H9 (cell line): ENCODE data around the gene LILRA5. TPM values are rescaled to one million over a fixed set of nuclear protein-coding genes. Genes with fewer than 3 reads are reported as not detected.

ENCODE experiments used
- DNase-seq: peaks from one replicate; pipeline ENCODE4 v3.0.0-alpha.2; 2017
- H2AFZ ChIP-seq: one replicate; pipeline ENCODE4 v1.6.1; 2013; ENCODE audit warnings: mild to moderate bottlenecking, low read length, control low read depth, moderate library complexity
- H2AK5ac ChIP-seq: 2 replicates; pipeline ENCODE4 v1.6.1; 2013; ENCODE audit warnings: low read length, control low read depth, mixed read lengths; ENCODE audit not compliant: insufficient read length
- H2BK120ac ChIP-seq: one replicate; pipeline ENCODE4 v1.6.1; 2013; ENCODE audit warnings: low read depth, mild to moderate bottlenecking, low read length, control low read depth, inconsistent platforms; ENCODE audit not compliant: poor library complexity, severe bottlenecking
- H2BK12ac ChIP-seq: 2 replicates; pipeline ENCODE4 v1.6.1; 2013; ENCODE audit warnings: low read length, control low read depth, mixed read lengths, low read depth; ENCODE audit not compliant: insufficient read length
- H2BK15ac ChIP-seq: 2 replicates; pipeline ENCODE4 v1.6.1; 2013; ENCODE audit warnings: low read depth, low read length, control low read depth
- H2BK20ac ChIP-seq: one replicate; pipeline ENCODE4 v1.6.1; 2013; ENCODE audit warnings: low read depth, mild to moderate bottlenecking, low read length, control low read depth, inconsistent platforms; ENCODE audit not compliant: poor library complexity, severe bottlenecking
- H2BK5ac ChIP-seq: 2 replicates; pipeline ENCODE4 v1.6.1; 2013; ENCODE audit warnings: low read length, control low read depth, mixed read lengths; ENCODE audit not compliant: insufficient read length
- H3K14ac ChIP-seq: 2 replicates; pipeline ENCODE4 v1.6.1; 2013; ENCODE audit warnings: low read length, control low read depth; ENCODE audit not compliant: insufficient read depth
- H3K18ac ChIP-seq: 2 replicates; pipeline ENCODE4 v1.6.1; 2013; ENCODE audit warnings: low read depth, mild to moderate bottlenecking, mixed read lengths, low read length, control low read depth; ENCODE audit not compliant: insufficient read length
- H3K23ac ChIP-seq: 2 replicates; pipeline ENCODE4 v1.6.1; 2013; ENCODE audit warnings: low read length, control low read depth, mixed read lengths, low read depth; ENCODE audit not compliant: insufficient read length
- H3K23me2 ChIP-seq: 2 replicates; pipeline ENCODE4 v1.6.1; 2013; ENCODE audit warnings: low read depth, mild to moderate bottlenecking, mixed read lengths, low read length, control low read depth; ENCODE audit not compliant: insufficient read length, poor library complexity, severe bottlenecking
- H3K27ac ChIP-seq: 2 replicates; pipeline ENCODE4 v1.5.1; 2013; ENCODE audit warnings: low read length, control low read depth, mixed read lengths, low read depth; ENCODE audit not compliant: insufficient read length
- H3K27me3 ChIP-seq: 2 replicates; pipeline ENCODE4 v1.6.1; 2013; ENCODE audit warnings: low read length, control low read depth, inconsistent platforms; ENCODE audit not compliant: insufficient read depth
- H3K4ac ChIP-seq: 2 replicates; pipeline ENCODE4 v1.6.1; 2013; ENCODE audit warnings: low read depth, mild to moderate bottlenecking, control low read depth, inconsistent platforms, low read length, moderate library complexity
- H3K4me1 ChIP-seq: 2 replicates; pipeline ENCODE4 v1.6.1; 2013; ENCODE audit warnings: low read length, control low read depth, inconsistent platforms; ENCODE audit not compliant: insufficient read depth
- H3K4me2 ChIP-seq: 2 replicates; pipeline ENCODE4 v1.6.1; 2013; ENCODE audit warnings: low read length, control low read depth, mixed read lengths; ENCODE audit not compliant: insufficient read length, insufficient read depth
- H3K56ac ChIP-seq: 2 replicates; pipeline ENCODE4 v1.6.1; 2013; ENCODE audit warnings: low read depth, mild to moderate bottlenecking, mixed read lengths, low read length, control low read depth; ENCODE audit not compliant: insufficient read length
- H3K79me1 ChIP-seq: 2 replicates; pipeline ENCODE4 v1.6.1; 2013; ENCODE audit warnings: low read depth, mild to moderate bottlenecking, moderate library complexity, low read length, control low read depth, inconsistent platforms; ENCODE audit not compliant: insufficient read depth, poor library complexity, severe bottlenecking
- H3K79me2 ChIP-seq: 2 replicates; pipeline ENCODE4 v1.6.1; 2013; ENCODE audit warnings: low read length, control low read depth, inconsistent platforms; ENCODE audit not compliant: insufficient read depth
- H3K9ac ChIP-seq: 2 replicates; pipeline ENCODE4 v1.6.1; 2013; ENCODE audit warnings: low read length, control low read depth, mixed read lengths; ENCODE audit not compliant: insufficient read length; ENCODE audit errors: extremely low read depth
- H3K9me3 ChIP-seq: one replicate; pipeline ENCODE4 v1.6.1; 2013; ENCODE audit warnings: low read depth, low read length, inconsistent platforms; ENCODE audit not compliant: control insufficient read depth
- H3T11ph ChIP-seq: one replicate; pipeline ENCODE4 v1.6.1; 2013; ENCODE audit warnings: mild to moderate bottlenecking, low read length, control low read depth, inconsistent platforms
- H4K20me1 ChIP-seq: one replicate; pipeline ENCODE4 v1.6.1; 2013; ENCODE audit not compliant: control insufficient read depth, insufficient read length, insufficient read depth
- H4K5ac ChIP-seq: 2 replicates; pipeline ENCODE4 v1.6.1; 2013; ENCODE audit warnings: low read depth, mild to moderate bottlenecking, mixed read lengths, low read length, control low read depth; ENCODE audit not compliant: insufficient read length
- H4K8ac ChIP-seq: replicated peaks from 2 replicates; pipeline ENCODE4 v1.6.1; 2013; ENCODE audit warnings: low read length, control low read depth, mixed read lengths, low read depth; ENCODE audit not compliant: insufficient read length
- H4K91ac ChIP-seq: 2 replicates; pipeline ENCODE4 v1.6.1; 2013; ENCODE audit warnings: low read depth, mild to moderate bottlenecking, moderate library complexity, mixed read lengths, low read length, control low read depth; ENCODE audit not compliant: insufficient read length
- H3K27ac Mint-ChIP-seq, 3 experiments: 2 replicates in 2 of 3; 3 replicates in 1 of 3; pipeline ENCODE4 v1.8.0; 2020 to 2021; ENCODE audit warnings: mixed read lengths in 3 of 3, mild to moderate bottlenecking in 1 of 3, moderate library complexity in 1 of 3
- H3K27me3 Mint-ChIP-seq: 2 replicates; pipeline ENCODE4 v1.8.0; 2021; ENCODE audit warnings: low read depth, mild to moderate bottlenecking, moderate library complexity, mixed read lengths
- H3K36me3 Mint-ChIP-seq, 3 experiments: 2 replicates in 2 of 3; 3 replicates in 1 of 3; pipeline ENCODE4 v1.8.0; 2020 to 2021; ENCODE audit warnings: low read depth in 3 of 3, mixed read lengths in 3 of 3; ENCODE audit not compliant: insufficient read depth in 1 of 3
- H3K4me1 Mint-ChIP-seq, 2 experiments: 2 replicates each; pipeline ENCODE4 v1.8.0; 2020; ENCODE audit warnings: mixed read lengths in 2 of 2
- H3K4me3 Mint-ChIP-seq, 2 experiments: 2 replicates in 1 of 2; 3 replicates in 1 of 2; pipeline ENCODE4 v1.8.0; 2020 to 2021; ENCODE audit warnings: mild to moderate bottlenecking in 2 of 2, mixed read lengths in 2 of 2, moderate library complexity in 1 of 2
- H3K9me3 Mint-ChIP-seq, 2 experiments: 2 replicates in 1 of 2; 3 replicates in 1 of 2; pipeline ENCODE4 v1.8.0; 2020; ENCODE audit warnings: mild to moderate bottlenecking in 2 of 2, mixed read lengths in 2 of 2, moderate library complexity in 1 of 2
- whole genome bisulfite sequencing: extraction: QIAGEN DNeasy Blood & Tissue Kit; methylation state at CpG from one replicate; pipeline ENCODE4 v1.1.7; 2013; ENCODE audit warnings: missing lambda C conversion rate, low lambda C conversion rate, mixed read lengths; ENCODE audit not compliant: insufficient read length; ENCODE audit errors: extremely low coverage; 5-methylcytosine and 5-hydroxymethylcytosine counted together
- total RNA-seq: library from RNA; stranded (reverse); gene quantifications from 2 replicates; pipeline ENCODE4 v1.2.1, GENCODE V29; 2021
- TF ChIP-seq, protein P1 (sequence below): fragments of 200-600 bp; sonication (generic); conservative IDR thresholded peaks from 3 replicates; pipeline ENCODE4 v1.8.0; 2021; ENCODE audit warnings: antibody characterized with exemption, mild to moderate bottlenecking

Gene LILRA5
- total RNA-seq, 1 experiment from 2014 or later = not detected

- no peak overlapping the region for H3K14ac ChIP-seq
These were observed 46.8 kb downstream of the LILRA5 start for GRCh38 chr19:54266133-54266532.

More at GRCh38 chr19:54266133-54266532, 46.8 kb downstream of the LILRA5 start:
- H3T11ph ChIP-seq = no peak overlapping the region
- no peak overlapping the region for H2BK5ac ChIP-seq
- H3K27ac ChIP-seq = no peak overlapping the region
- Mint-ChIP-seq H3K27me3 (peaks cover 53% of the 10 kb centered on the region), H3K9me3 (peaks cover 0 to 25% of the 10 kb centered on the region in 2 experiments; a peak in 3 of 5 replicates), H3K36me3 (no peaks in the 10 kb centered on the region), H3K4me1 (peaks cover 3 to 9% of the 10 kb centered on the region in 2 experiments; a peak in 2 of 4 replicates), H3K27ac (no peak overlapping the region), H3K4me3 (no peak overlapping the region)
- no peak overlapping the region for H4K5ac ChIP-seq
- DNase-seq = peak; percentile 92
- TF ChIP-seq, protein P1, sequence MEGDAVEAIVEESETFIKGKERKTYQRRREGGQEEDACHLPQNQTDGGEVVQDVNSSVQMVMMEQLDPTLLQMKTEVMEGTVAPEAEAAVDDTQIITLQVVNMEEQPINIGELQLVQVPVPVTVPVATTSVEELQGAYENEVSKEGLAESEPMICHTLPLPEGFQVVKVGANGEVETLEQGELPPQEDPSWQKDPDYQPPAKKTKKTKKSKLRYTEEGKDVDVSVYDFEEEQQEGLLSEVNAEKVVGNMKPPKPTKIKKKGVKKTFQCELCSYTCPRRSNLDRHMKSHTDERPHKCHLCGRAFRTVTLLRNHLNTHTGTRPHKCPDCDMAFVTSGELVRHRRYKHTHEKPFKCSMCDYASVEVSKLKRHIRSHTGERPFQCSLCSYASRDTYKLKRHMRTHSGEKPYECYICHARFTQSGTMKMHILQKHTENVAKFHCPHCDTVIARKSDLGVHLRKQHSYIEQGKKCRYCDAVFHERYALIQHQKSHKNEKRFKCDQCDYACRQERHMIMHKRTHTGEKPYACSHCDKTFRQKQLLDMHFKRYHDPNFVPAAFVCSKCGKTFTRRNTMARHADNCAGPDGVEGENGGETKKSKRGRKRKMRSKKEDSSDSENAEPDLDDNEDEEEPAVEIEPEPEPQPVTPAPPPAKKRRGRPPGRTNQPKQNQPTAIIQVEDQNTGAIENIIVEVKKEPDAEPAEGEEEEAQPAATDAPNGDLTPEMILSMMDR = peak; percentile 90
- no peak overlapping the region for H2AFZ ChIP-seq
- no peak overlapping the region for H3K4me2 ChIP-seq
- H3K4me1 ChIP-seq = no peaks in the 10 kb centered on the region
- H4K91ac ChIP-seq = no peak overlapping the region
- no peaks in the 10 kb centered on the region for H3K9me3 ChIP-seq
- no peaks in the 10 kb centered on the region for H3K27me3 ChIP-seq
- no peak overlapping the region for H2BK20ac ChIP-seq
- no peaks in the 10 kb centered on the region for H3K79me1 ChIP-seq
- H4K20me1 ChIP-seq = no peaks in the 10 kb centered on the region
- H2BK12ac ChIP-seq = no peak overlapping the region
- H2AK5ac ChIP-seq = no peak overlapping the region
- no peak overlapping the region for H3K56ac ChIP-seq
- WGBS = no CpG with 5 or more reads among the region's 6 CpGs
- no peak overlapping the region for H2BK120ac ChIP-seq
- no peak overlapping the region for H4K8ac ChIP-seq
- no peaks in the 10 kb centered on the region for H3K23me2 ChIP-seq
- no peak overlapping the region for H2BK15ac ChIP-seq
- H3K4ac ChIP-seq = no peak overlapping the region
- H3K79me2 ChIP-seq = no peaks in the 10 kb centered on the region
- H3K18ac ChIP-seq = no peak overlapping the region
- no peak overlapping the region for H3K9ac ChIP-seq
- no peak overlapping the region for H3K23ac ChIP-seq
